ENCODE measurements around the gene CLDN10.

Gene CLDN10

GRCh38 chr13:95544293-95544692, 8.2 kb upstream of the CLDN10 start:
- TF ChIP-seq MAX (IDR thresholded peaks at IDR 0.05; ENCODE audit: low read depth, low read length) (no peak), CTCF (IDR thresholded peaks at IDR 0.05; ENCODE audit: low read depth, low read length) (no peak), POLR2A (IDR thresholded peaks at IDR 0.05; ENCODE audit: extremely low read depth, insufficient read length) (no peak), MYC (IDR thresholded peaks at IDR 0.05; ENCODE audit: low read depth, low read length) (no peak)
- no peak overlapping the region for H3K4me3 ChIP-seq (ENCODE audit: low read depth, low read length)
- DNase-seq (ENCODE audit: low read depth), result no peak

DNA sequence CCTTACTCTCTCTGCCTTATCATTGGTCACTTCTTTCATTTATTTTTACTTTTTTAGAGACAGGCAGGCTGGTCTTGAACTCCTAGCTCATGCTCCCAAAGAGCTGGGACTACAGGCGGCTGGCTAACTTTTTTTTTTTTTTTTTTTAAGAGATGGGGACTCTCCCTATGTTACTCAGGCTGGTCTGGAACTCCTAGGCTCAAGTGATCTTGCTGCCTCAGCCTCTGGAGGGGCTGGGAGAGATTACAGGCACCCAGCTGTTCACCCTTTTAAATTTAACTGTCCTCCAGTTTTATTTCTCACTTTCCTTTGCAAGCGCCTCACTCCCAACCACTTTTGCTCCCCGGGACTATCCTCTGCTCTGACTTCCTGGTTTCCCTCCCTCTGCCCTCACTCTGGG, 5.6 kb upstream of the CLDN10 start:
- no peak for TF ChIP-seq POLR2A (IDR thresholded peaks at IDR 0.05; ENCODE audit: extremely low read depth, insufficient read length)
- no peak for TF ChIP-seq CTCF (IDR thresholded peaks at IDR 0.05; ENCODE audit: low read depth, low read length)
- TF ChIP-seq MYC (IDR thresholded peaks at IDR 0.05; ENCODE audit: low read depth, low read length), result no peak
- TF ChIP-seq MAX (IDR thresholded peaks at IDR 0.05; ENCODE audit: low read depth, low read length), result no peak
- no peak overlapping the region for H3K4me3 ChIP-seq (ENCODE audit: low read depth, low read length)
- no peak for DNase-seq (ENCODE audit: low read depth)

GRCh38 chr13:95547531-95548167, 4.9 kb upstream of the CLDN10 start:
- DNase-seq (ENCODE audit: low read depth), result no peak
- TF ChIP-seq CTCF (IDR thresholded peaks at IDR 0.05; ENCODE audit: low read depth, low read length) (no peak), MAX (IDR thresholded peaks at IDR 0.05; ENCODE audit: low read depth, low read length) (no peak), POLR2A (IDR thresholded peaks at IDR 0.05; ENCODE audit: extremely low read depth, insufficient read length) (no peak), MYC (IDR thresholded peaks at IDR 0.05; ENCODE audit: low read depth, low read length) (no peak)
- no peak overlapping the region for H3K4me3 ChIP-seq (ENCODE audit: low read depth, low read length)

GRCh38 chr13:95552208-95552538, 347 bp upstream of the CLDN10 start:
- DNase-seq (ENCODE audit: low read depth), result no peak
- H3K4me3 ChIP-seq (ENCODE audit: low read depth, low read length), result no peak overlapping the region
- TF ChIP-seq POLR2A (IDR thresholded peaks at IDR 0.05; ENCODE audit: extremely low read depth, insufficient read length) (no peak), CTCF (IDR thresholded peaks at IDR 0.05; ENCODE audit: low read depth, low read length) (no peak), MAX (IDR thresholded peaks at IDR 0.05; ENCODE audit: low read depth, low read length) (no peak), MYC (IDR thresholded peaks at IDR 0.05; ENCODE audit: low read depth, low read length) (no peak)

GRCh38 chr13:95553581-95554385, 1.3 kb downstream of the CLDN10 start:
- DNase-seq (ENCODE audit: low read depth), result no peak
- TF ChIP-seq MAX (IDR thresholded peaks at IDR 0.05; ENCODE audit: low read depth, low read length) (no peak), POLR2A (IDR thresholded peaks at IDR 0.05; ENCODE audit: extremely low read depth, insufficient read length) (no peak), MYC (IDR thresholded peaks at IDR 0.05; ENCODE audit: low read depth, low read length) (no peak), CTCF (IDR thresholded peaks at IDR 0.05; ENCODE audit: low read depth, low read length) (no peak)
- no peak overlapping the region for H3K4me3 ChIP-seq (ENCODE audit: low read depth, low read length)

Measured in NB4 (cell line).